Right atrium auricular region (tissue), 2 donors: ENCODE data around the gene ADTRP. TPM values are rescaled to one million over a fixed set of nuclear protein-coding genes. Genes with fewer than 3 reads are reported as not detected.

Experiments
- DNase-seq: peaks from one replicate; pipeline ENCODE4 v3.0.0-alpha.2; 2019; ENCODE audit warnings: low spot score
- H3K27ac ChIP-seq, 2 donors: fragments of 200-600 bp; sonication (generic); 1 replicate in 1 of 2; 2 replicates in 1 of 2; pipeline ENCODE4 v1.5.1; 2016 to 2019
- H3K27me3 ChIP-seq, 2 donors: fragments of 200-600 bp; sonication (generic); one replicate each; pipeline versions ENCODE4 v1.5.1 to v1.6.0; 2017 to 2019
- H3K36me3 ChIP-seq: fragments of 200-600 bp; sonication (generic); one replicate; pipeline ENCODE4 v1.5.1; 2016
- H3K4me1 ChIP-seq, 2 donors: fragments of 200-600 bp; sonication (generic); one replicate each; pipeline versions ENCODE4 v1.5.1 to v1.6.0; 2017 to 2019
- H3K4me3 ChIP-seq, 2 donors: fragments of 200-600 bp; sonication (generic); 1 replicate in 1 of 2; 2 replicates in 1 of 2; pipeline ENCODE4 v1.5.1; 2017 to 2019; ENCODE audit warnings: mild to moderate bottlenecking in 1 of 2, moderate library complexity in 1 of 2
- H3K9me3 ChIP-seq, 2 donors: fragments of 200-600 bp; sonication (generic); one replicate each; pipeline ENCODE4 v1.5.1; 2019
- total RNA-seq, 2 donors: library from RNA; depleted of rRNA; stranded (reverse); fragments of >200 nt; gene quantifications; one replicate each; pipeline ENCODE4 v1.1.0, GENCODE V29; 2016
- TF ChIP-seq, protein P1 (sequence below), 2 donors: fragments of 200-600 bp; sonication (generic); IDR thresholded peaks; one replicate each; pipeline ENCODE4 v1.5.1; 2019; ENCODE audit warnings: antibody characterized with exemption in 2 of 2

The ADTRP gene
- total RNA-seq, 2 donors from 2014 or later = not detected

DNA sequence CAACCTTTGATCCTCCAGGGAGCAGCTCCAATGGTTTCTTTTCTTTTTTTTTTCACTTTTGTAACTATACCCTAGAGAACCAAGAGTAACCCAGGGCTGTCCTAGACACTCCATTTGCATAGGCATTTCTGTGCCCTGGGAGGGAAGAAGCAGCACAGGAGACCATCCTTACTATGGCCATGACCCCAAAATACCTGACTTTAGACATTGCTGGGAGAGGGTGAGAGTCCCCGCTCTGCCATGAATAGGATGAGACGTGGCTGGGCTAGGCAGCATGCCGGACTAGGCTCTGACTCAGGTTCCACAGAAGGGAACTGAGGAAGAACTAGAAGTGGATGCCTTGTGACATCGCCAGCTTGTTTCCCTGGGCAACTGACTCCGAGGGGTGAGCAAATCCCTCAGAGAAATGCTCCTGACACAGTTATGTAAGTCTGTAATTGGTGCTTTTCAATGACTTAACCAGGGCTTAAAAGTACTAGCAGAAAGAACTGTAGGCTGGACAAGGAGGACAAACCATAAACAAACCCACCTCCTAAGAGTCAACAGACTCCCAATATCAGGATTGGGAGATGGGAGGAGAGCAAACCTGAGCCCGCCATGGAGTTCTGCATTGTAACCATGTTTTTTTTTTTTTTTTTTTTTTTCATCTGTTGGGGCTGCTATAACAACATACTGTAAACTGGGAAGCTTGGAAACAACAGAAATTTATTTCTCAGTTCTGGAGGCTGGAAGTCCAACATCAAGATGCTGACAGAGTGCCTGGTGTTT is 910 bp upstream of the ADTRP start:
- no peaks in the 10 kb centered on the region for H3K27me3 ChIP-seq
- no peaks in the 10 kb centered on the region for H3K36me3 ChIP-seq
- H3K9me3 ChIP-seq = no peaks in the 10 kb centered on the region
- H3K4me1 ChIP-seq = peaks cover 0 to 10% of the 10 kb centered on the region in 2 donors
- H3K4me3 ChIP-seq = no peak overlapping the region
- H3K27ac ChIP-seq = no peak overlapping the region
- TF ChIP-seq, protein P1, sequence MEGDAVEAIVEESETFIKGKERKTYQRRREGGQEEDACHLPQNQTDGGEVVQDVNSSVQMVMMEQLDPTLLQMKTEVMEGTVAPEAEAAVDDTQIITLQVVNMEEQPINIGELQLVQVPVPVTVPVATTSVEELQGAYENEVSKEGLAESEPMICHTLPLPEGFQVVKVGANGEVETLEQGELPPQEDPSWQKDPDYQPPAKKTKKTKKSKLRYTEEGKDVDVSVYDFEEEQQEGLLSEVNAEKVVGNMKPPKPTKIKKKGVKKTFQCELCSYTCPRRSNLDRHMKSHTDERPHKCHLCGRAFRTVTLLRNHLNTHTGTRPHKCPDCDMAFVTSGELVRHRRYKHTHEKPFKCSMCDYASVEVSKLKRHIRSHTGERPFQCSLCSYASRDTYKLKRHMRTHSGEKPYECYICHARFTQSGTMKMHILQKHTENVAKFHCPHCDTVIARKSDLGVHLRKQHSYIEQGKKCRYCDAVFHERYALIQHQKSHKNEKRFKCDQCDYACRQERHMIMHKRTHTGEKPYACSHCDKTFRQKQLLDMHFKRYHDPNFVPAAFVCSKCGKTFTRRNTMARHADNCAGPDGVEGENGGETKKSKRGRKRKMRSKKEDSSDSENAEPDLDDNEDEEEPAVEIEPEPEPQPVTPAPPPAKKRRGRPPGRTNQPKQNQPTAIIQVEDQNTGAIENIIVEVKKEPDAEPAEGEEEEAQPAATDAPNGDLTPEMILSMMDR (IDR thresholded peaks at IDR 0.05) = no peak
- no peak for DNase-seq

DNA sequence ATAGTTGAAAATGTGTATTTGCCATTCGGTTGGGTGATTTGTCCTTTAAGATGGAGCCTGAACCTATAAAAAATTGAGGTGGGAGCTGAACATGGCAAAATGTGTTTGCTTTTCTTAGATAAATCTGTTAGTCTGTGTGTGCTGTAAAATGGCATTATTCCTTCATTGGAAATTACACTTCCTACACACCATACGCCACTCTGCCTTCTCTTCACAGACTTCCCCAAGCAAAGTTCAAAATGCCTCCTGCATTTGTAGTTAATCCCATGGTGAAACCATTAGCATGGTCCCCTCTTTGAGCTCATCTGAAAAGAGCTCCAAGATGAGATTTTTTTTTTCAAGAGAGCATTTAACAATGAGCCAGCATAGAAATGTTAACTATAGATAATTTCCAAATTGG is 567 bp downstream of the ADTRP start:
- TF ChIP-seq, protein P1 (IDR thresholded peaks at IDR 0.05) = no peak
- no peak for DNase-seq

DNA sequence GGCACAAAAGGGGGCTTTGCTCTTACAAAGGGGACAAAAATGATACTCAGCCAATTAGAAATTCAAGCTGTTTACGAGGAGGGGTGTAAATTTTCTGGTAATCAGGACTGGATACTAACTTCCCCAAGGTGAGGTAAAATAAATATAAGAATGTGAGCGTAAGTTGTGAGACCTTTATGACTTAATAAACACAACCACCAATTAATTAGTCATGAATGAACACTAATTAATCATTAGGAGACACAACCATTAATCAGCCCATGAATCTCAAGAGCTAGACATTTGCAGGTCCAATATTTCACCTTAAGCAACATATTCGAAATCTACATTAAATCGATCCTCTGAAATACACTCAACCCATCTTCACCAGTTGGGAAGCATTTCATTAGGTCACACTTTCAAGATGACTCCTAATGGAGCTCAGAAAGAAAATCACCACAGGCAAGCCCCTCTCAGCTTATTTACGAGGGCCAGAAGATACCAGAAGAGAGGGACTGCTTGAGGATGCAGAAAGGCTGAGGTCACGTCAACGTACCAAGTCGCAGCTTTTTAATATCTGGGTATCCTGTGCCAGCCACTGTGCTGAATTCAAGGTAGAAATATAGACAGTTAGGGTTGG is 2.7 kb downstream of the ADTRP start:
- Histone ChIP-seq H3K4me3 (no peak overlapping the region), H3K4me1 (peaks cover 0 to 14% of the 10 kb centered on the region in 2 donors), H3K27me3 (no peaks in the 10 kb centered on the region), H3K36me3 (no peaks in the 10 kb centered on the region), H3K27ac (no peak overlapping the region), H3K9me3 (no peaks in the 10 kb centered on the region)
- no peak for DNase-seq
- TF ChIP-seq, protein P1 (IDR thresholded peaks at IDR 0.05) = no peak

More for the DNA sequence above, 567 bp downstream of the ADTRP start:
- Histone ChIP-seq H3K4me3 (no peak overlapping the region), H3K4me1 (peaks cover 0 to 10% of the 10 kb centered on the region in 2 donors), H3K27me3 (no peaks in the 10 kb centered on the region), H3K36me3 (no peaks in the 10 kb centered on the region), H3K27ac (no peak overlapping the region), H3K9me3 (no peaks in the 10 kb centered on the region)

DNA sequence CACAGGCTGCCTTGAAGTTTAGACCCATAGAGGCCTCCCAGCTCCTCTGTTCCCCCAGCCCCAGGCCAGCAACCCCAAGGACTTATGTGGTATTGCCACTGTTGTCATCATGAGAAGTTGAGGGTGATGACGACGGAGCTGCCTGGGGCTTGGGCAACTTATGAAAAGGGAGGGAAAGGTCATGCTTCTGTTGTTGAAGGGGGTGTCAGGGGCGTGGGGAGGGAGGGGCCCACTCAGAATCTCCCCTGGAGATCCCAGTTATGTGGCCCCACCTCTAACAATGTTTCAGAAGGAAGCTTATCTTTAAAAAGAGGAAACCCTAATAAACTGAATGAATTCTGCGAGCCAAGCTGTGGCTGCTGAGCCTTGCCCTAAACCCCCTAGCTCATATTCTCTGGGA is 4.2 kb downstream of the ADTRP start:
- H3K9me3 ChIP-seq = no peaks in the 10 kb centered on the region
- no peak overlapping the region for H3K27ac ChIP-seq
- TF ChIP-seq, protein P1 (IDR thresholded peaks at IDR 0.05) = no peak

DNA sequence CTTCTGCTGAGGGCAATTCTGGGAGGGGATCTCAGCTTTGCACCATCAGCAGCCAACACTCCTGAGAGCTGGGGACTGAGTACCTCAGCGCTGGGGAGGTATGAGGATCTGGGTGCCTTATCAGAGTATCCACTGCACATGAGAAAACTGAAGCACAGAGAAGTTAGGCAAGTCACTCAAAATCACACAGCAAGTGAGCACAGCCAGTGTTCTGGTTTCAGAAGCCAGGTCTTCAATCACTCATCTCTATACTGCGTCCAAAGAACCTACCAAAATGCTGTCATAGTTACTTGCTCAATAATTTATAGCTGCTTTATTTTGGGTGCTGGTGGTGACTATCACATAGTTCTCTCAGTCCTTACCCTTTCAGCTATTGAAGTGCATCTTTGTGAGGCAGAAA is 5.0 kb downstream of the ADTRP start:
- Histone ChIP-seq H3K4me1 (peaks cover 0 to 16% of the 10 kb centered on the region in 2 donors), H3K27ac (no peak overlapping the region), H3K27me3 (no peaks in the 10 kb centered on the region), H3K9me3 (no peaks in the 10 kb centered on the region), H3K4me3 (no peak overlapping the region), H3K36me3 (no peaks in the 10 kb centered on the region)
- TF ChIP-seq, protein P1 (IDR thresholded peaks at IDR 0.05) = no peak
- DNase-seq = no peak

More for the DNA sequence above, 4.2 kb downstream of the ADTRP start:
- no peak overlapping the region for H3K4me3 ChIP-seq
- no peak for DNase-seq
- no peaks in the 10 kb centered on the region for H3K27me3 ChIP-seq
- peaks cover 0 to 23% of the 10 kb centered on the region in 2 donors for H3K4me1 ChIP-seq
- no peaks in the 10 kb centered on the region for H3K36me3 ChIP-seq
